Prostate gland (tissue), 2 donors: ENCODE results near the gene ADAMTS17. TPM values are rescaled to one million over a fixed set of nuclear protein-coding genes. Genes with fewer than 3 reads are reported as not detected.

Source experiments
- DNase-seq: peaks from one replicate; pipeline ENCODE4 v3.0.0-alpha.2; 2019; ENCODE audit warnings: low spot score
- H3K27ac ChIP-seq, 2 donors: fragments of 200-600 bp; sonication (generic); 2 replicates each; pipeline ENCODE4 v1.5.1; 2017 to 2019
- H3K27me3 ChIP-seq: fragments of 200-600 bp; sonication (generic); replicated peaks from 2 replicates; pipeline ENCODE4 v1.5.1; 2019; ENCODE audit not compliant: insufficient read depth
- H3K36me3 ChIP-seq, 2 donors: fragments of 200-600 bp; sonication (generic); 1 replicate in 1 of 2; 2 replicates in 1 of 2; pipeline versions ENCODE4 v1.5.1 to v1.8.1; 2017 to 2019
- H3K4me1 ChIP-seq: fragments of 200-600 bp; sonication (generic); replicated peaks from 2 replicates; pipeline ENCODE4 v1.5.1; 2019
- H3K4me3 ChIP-seq, 2 donors: fragments of 200-600 bp; sonication (generic); 2 replicates each; pipeline ENCODE4 v1.5.1; 2017 to 2019
- H3K9me3 ChIP-seq: fragments of 200-600 bp; sonication (generic); 2 replicates; pipeline ENCODE4 v1.5.1; 2017
- CTCF ChIP-seq, 4 experiments: fragments of 200-600 bp in 2 of 4; fragments of 450-650 bp in 2 of 4; sonication (generic) in 2 of 4; IDR thresholded peaks; 1 replicate in 3 of 4; 2 replicates in 1 of 4; pipeline ENCODE4 v1.5.1; 2016 to 2019; ENCODE audit warnings: antibody characterized with exemption in 4 of 4, mild to moderate bottlenecking in 2 of 4, moderate library complexity in 2 of 4
- POLR2A ChIP-seq: fragments of 450-650 bp; IDR thresholded peaks from one replicate; pipeline ENCODE4 v1.6.1; 2016; ENCODE audit warnings: antibody characterized with exemption, mild to moderate bottlenecking
- POLR2AphosphoS5 ChIP-seq: sonication (generic); formaldehyde crosslinking; IDR thresholded peaks from one replicate; pipeline ENCODE4 v1.6.1; 2017; ENCODE audit warnings: antibody characterized with exemption
- WGBS: methylation state at CpG from one replicate; pipeline ENCODE4 v1.1.5; 2018; 5-methylcytosine and 5-hydroxymethylcytosine counted together
- intact Hi-C: fragments of 100-400 bp; cut with DNase I; formaldehyde crosslinking; loops from one replicate; pipeline ENCODE4 v1.14.2; 2022
- total RNA-seq, 2 donors: library from RNA; depleted of rRNA; stranded (reverse); fragments of >200 nt; gene quantifications; one replicate each; pipeline ENCODE4 v1.1.0, GENCODE V29; 2016

The ADAMTS17 gene
- total RNA-seq, 2 donors from 2014 or later: 2.7 to 5.6 TPM

DNA sequence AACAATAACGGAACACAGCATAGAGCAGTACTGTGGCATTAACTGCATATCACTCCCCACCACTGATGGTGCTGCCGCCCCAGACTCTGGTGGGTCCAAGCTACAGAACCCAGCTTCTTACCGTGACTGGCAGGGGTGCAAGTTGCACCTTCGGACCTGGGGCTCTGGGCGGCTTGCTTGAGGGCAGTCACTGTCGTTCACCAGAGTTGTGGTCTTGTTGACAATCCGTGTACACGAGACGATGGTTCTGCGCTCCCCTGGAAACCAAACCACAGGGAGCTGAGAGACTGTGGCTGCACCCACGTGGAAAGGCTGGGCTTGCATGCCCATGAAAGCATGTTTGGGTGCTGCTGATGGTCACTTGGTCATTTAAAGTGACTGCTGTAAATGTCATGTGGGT, 293.0 kb downstream of the ADAMTS17 start:
- Histone ChIP-seq H3K4me3 (no peak overlapping the region), H3K36me3 (no peaks in the 10 kb centered on the region), H3K27me3 (no peaks in the 10 kb centered on the region), H3K9me3 (no peaks in the 10 kb centered on the region), H3K27ac (no peak overlapping the region), H3K4me1 (no peaks in the 10 kb centered on the region)
- TF ChIP-seq CTCF (IDR thresholded peaks at IDR 0.05): no peak
- TF ChIP-seq POLR2A: no peak
- TF ChIP-seq POLR2AphosphoS5: no peak
- WGBS: 90% methylated on average over 11 of the region's 11 CpGs
- no peak for DNase-seq
- intact Hi-C loops: no loop called here

DNA sequence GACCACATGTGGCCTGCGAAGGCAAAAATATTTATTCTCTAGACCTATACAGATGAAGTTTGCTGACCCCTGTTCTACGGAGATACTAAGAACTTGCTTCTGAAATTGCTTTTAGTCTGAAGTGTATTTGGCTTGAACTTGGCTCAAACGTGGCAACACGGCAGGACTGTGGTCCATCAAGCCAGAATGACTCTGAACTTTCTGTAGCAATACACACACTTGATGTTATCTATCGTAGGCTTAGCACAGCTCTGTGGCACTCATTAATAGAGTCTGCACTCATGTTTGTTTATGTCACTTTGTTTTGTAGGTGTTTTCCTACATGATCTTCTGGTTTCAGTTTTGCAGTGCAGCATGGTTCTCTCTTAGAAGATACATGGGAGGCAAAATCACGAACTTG, 298.1 kb downstream of the ADAMTS17 start:
- intact Hi-C loops: no loop called here
- no peak overlapping the region for H3K4me3 ChIP-seq
- H3K4me1 ChIP-seq: peaks cover 5% of the 10 kb centered on the region
- no peak for DNase-seq
- H3K27ac ChIP-seq: no peak overlapping the region
- H3K27me3 ChIP-seq: no peaks in the 10 kb centered on the region
- no peaks in the 10 kb centered on the region for H3K36me3 ChIP-seq
- no peaks in the 10 kb centered on the region for H3K9me3 ChIP-seq
- TF ChIP-seq POLR2AphosphoS5 (no peak), POLR2A (no peak), CTCF (IDR thresholded peaks at IDR 0.05) (no peak)
- WGBS: 66% methylated on average over 6 of the region's 6 CpGs

DNA sequence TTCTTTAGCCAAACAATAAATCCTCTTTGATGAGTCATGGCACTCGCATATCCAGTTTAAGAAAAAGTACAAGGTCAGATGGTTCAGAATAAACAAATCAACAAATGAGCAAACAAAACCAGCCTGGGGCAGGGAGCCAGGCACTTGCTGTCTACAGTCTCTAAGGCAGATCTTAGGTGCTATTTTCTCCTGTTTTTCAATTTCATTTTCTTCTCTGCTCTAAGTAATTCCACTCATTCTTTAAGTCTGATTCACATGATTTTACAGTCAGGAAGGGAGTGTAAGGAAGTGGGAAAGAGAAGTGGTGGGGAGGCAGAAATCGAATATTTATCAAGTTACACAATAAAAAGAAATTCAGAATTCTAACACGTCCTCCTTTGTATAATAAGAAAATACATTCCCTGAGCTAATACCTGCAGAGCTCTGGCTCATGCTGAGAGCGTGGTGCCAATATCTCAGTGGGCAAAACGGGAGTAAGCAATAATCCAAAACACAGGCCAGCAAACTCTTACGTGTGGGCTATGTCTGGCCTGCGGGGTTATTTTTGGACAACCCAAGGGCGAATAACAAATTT, 298.6 kb downstream of the ADAMTS17 start:
- Histone ChIP-seq H3K4me3 (no peak overlapping the region), H3K9me3 (no peaks in the 10 kb centered on the region), H3K27me3 (no peaks in the 10 kb centered on the region), H3K4me1 (peaks cover 5% of the 10 kb centered on the region), H3K27ac (peak overlapping the region in 1 of 2 donors; percentile 10), H3K36me3 (no peaks in the 10 kb centered on the region)
- WGBS: 50% methylated on average over 8 of the region's 8 CpGs
- DNase-seq: peak; percentile 60
- intact Hi-C loops: no loop called here
- TF ChIP-seq POLR2A (no peak), POLR2AphosphoS5 (peak; percentile 72), CTCF (IDR thresholded peaks at IDR 0.05) (no peak)

DNA sequence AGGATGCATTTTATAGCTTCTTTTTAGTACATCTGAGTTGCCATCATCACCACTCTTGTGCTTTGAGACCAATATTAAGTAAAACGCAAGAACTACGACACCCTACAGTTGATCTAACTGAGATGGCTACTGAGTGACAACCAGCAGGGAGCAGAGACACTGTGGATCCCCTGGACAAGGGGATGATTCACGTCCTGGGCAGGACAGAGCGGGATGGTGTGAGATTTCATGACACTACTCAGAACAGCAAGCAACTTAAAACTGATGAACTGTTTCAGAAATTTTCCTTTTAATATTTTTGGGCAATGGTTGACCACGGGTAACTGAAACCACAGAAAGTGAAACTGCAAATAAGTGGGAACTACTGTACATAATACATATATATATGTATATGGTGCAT, 299.2 kb downstream of the ADAMTS17 start:
- no peak overlapping the region for H3K4me3 ChIP-seq
- DNase-seq: no peak
- intact Hi-C loops: no loop called here
- H3K4me1 ChIP-seq: peaks cover 5% of the 10 kb centered on the region
- TF ChIP-seq CTCF (IDR thresholded peaks at IDR 0.05) (no peak), POLR2AphosphoS5 (no peak), POLR2A (no peak)
- no peaks in the 10 kb centered on the region for H3K36me3 ChIP-seq
- H3K27me3 ChIP-seq: no peaks in the 10 kb centered on the region
- H3K9me3 ChIP-seq: no peaks in the 10 kb centered on the region
- H3K27ac ChIP-seq: no peak overlapping the region
- WGBS: 64% methylated on average over 5 of the region's 5 CpGs

- Histone ChIP-seq H3K27ac (no peak overlapping the region), H3K4me3 (no peak overlapping the region), H3K4me1 (peaks cover 5% of the 10 kb centered on the region), H3K27me3 (no peaks in the 10 kb centered on the region), H3K36me3 (no peaks in the 10 kb centered on the region), H3K9me3 (no peaks in the 10 kb centered on the region)
- no peak for DNase-seq
- WGBS: 85% methylated on average over 6 of the region's 6 CpGs
- intact Hi-C loops: no loop called here
- TF ChIP-seq POLR2A (no peak), POLR2AphosphoS5 (no peak), CTCF (IDR thresholded peaks at IDR 0.05) (no peak)
Measured at GRCh38 chr15:100041127-100041828, 300.5 kb downstream of the ADAMTS17 start.
